ENCODE measurements around the gene MAN1C1.

MAN1C1 gene

DNA sequence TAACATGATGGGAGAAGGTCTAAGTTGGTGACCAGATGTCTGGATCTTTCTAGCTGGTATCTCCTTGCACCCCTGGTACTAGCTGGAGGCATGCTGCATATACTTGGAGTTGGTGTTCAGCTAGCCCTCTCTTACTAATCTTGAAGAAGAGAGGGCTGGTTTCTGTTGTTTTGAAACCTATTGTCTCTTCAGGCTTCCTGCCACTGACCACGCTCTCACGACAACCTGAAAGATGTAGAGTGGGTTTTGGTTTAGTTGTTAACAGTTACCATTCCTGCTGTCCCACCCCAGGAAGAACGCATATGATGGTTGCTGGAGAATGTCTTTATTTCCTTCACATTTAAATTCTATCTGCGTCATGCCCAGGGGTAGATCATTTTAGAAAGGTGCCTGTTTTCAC lies 3.6 kb downstream of the MAN1C1 start:
- peak; percentile 44 for DNase-seq (ENCODE audit: low read depth)
- no peak overlapping the region for H3K4me3 ChIP-seq (ENCODE audit: low read depth, low read length)
- TF ChIP-seq POLR2A (IDR thresholded peaks at IDR 0.05; ENCODE audit: extremely low read depth, insufficient read length) (no peak), MYC (IDR thresholded peaks at IDR 0.05; ENCODE audit: low read depth, low read length) (no peak)
- TF ChIP-seq, protein P1, sequence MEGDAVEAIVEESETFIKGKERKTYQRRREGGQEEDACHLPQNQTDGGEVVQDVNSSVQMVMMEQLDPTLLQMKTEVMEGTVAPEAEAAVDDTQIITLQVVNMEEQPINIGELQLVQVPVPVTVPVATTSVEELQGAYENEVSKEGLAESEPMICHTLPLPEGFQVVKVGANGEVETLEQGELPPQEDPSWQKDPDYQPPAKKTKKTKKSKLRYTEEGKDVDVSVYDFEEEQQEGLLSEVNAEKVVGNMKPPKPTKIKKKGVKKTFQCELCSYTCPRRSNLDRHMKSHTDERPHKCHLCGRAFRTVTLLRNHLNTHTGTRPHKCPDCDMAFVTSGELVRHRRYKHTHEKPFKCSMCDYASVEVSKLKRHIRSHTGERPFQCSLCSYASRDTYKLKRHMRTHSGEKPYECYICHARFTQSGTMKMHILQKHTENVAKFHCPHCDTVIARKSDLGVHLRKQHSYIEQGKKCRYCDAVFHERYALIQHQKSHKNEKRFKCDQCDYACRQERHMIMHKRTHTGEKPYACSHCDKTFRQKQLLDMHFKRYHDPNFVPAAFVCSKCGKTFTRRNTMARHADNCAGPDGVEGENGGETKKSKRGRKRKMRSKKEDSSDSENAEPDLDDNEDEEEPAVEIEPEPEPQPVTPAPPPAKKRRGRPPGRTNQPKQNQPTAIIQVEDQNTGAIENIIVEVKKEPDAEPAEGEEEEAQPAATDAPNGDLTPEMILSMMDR (IDR thresholded peaks at IDR 0.05; ENCODE audit: low read depth, low read length): no peak
- TF ChIP-seq, protein P2, sequence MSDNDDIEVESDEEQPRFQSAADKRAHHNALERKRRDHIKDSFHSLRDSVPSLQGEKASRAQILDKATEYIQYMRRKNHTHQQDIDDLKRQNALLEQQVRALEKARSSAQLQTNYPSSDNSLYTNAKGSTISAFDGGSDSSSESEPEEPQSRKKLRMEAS (IDR thresholded peaks at IDR 0.05; ENCODE audit: low read depth, low read length): no peak

DNA sequence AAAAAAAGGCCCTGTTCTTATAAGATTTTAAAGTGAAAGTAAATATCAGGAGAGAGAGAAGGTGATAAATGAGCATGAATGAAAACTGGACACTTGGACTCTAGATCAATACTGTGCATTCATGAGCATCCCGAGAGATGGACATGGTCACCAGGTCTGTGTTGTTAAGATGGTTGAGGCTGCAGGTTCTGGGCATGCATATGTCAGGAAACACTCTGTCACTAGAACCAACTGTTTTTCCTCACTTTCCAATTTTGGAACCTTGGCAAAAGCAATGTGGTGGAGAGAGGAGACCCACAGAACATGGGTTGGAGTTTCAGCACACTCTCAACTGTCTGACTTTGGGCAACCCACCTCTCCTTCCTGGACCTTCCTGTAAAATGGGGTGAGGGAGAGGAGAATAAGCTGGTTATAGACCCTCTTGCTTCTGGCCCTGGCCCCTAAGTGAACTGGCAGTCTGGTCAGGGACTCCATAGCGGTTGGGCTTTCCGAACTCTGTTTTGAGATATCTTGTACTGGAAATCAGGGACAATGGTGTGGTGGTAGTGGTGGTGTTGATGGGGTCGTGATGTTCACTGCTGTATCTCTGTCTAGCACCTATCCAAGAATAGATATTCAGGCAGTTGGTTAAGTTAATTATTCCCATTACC lies 4.2 kb downstream of the MAN1C1 start:
- TF ChIP-seq POLR2A (IDR thresholded peaks at IDR 0.05; ENCODE audit: extremely low read depth, insufficient read length) (no peak), MYC (IDR thresholded peaks at IDR 0.05; ENCODE audit: low read depth, low read length) (no peak)
- TF ChIP-seq, protein P1 (IDR thresholded peaks at IDR 0.05; ENCODE audit: low read depth, low read length): no peak
- TF ChIP-seq, protein P2 (IDR thresholded peaks at IDR 0.05; ENCODE audit: low read depth, low read length): no peak
- H3K4me3 ChIP-seq (ENCODE audit: low read depth, low read length): no peak overlapping the region

DNA sequence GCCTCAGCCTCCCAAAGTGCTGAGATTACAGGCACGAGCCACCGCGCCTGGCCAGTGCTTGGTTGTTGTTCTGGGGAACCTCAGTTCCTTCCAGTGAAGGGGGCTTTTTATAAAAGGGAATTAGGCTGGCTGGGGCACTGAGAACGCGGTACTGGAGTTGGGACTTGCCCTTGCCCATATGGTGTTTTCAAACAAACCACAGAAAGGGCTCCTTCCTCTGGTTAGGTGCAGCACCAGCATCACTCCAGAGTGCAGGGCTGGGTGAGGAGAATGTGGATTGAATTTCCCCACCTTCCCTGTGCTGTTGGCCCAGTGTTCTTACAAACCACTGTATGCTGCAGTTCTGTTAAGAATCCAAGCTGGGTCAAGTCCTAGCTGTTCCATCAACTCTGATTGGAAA lies 5.3 kb downstream of the MAN1C1 start:
- no peak overlapping the region for H3K4me3 ChIP-seq (ENCODE audit: low read depth, low read length)
- no peak for DNase-seq (ENCODE audit: low read depth)
- TF ChIP-seq, protein P2 (IDR thresholded peaks at IDR 0.05; ENCODE audit: low read depth, low read length): no peak
- TF ChIP-seq POLR2A (IDR thresholded peaks at IDR 0.05; ENCODE audit: extremely low read depth, insufficient read length) (no peak), MYC (IDR thresholded peaks at IDR 0.05; ENCODE audit: low read depth, low read length) (no peak)
- TF ChIP-seq, protein P1 (IDR thresholded peaks at IDR 0.05; ENCODE audit: low read depth, low read length): no peak

More for the DNA sequence above, 4.2 kb downstream of the MAN1C1 start:
- no peak for DNase-seq (ENCODE audit: low read depth)

DNA sequence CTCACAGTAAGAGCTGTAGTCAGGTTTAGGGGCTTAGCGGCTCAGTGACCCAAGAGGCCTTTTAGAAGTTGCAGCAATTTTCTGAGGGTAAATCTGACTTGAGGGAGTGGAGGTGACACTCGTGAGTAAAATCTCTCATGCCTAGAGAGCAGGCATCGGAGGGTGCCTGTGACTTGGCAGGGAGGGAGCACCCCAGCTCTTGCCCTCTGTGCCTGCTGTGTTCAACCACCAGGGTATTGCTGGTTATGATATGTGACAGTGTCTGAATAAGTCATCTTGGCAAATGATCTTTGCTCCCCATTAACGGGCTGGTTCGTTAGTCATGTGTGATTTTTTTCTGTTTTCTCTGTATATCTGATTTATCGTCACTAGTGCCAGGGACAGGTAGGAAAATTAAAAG lies 5.9 kb downstream of the MAN1C1 start:
- no peak overlapping the region for H3K4me3 ChIP-seq (ENCODE audit: low read depth, low read length)
- TF ChIP-seq POLR2A (IDR thresholded peaks at IDR 0.05; ENCODE audit: extremely low read depth, insufficient read length): no peak
- no peak for TF ChIP-seq MYC (IDR thresholded peaks at IDR 0.05; ENCODE audit: low read depth, low read length)
- TF ChIP-seq, protein P1 (IDR thresholded peaks at IDR 0.05; ENCODE audit: low read depth, low read length): no peak
- TF ChIP-seq, protein P2 (IDR thresholded peaks at IDR 0.05; ENCODE audit: low read depth, low read length): no peak
- no peak for DNase-seq (ENCODE audit: low read depth)

DNA sequence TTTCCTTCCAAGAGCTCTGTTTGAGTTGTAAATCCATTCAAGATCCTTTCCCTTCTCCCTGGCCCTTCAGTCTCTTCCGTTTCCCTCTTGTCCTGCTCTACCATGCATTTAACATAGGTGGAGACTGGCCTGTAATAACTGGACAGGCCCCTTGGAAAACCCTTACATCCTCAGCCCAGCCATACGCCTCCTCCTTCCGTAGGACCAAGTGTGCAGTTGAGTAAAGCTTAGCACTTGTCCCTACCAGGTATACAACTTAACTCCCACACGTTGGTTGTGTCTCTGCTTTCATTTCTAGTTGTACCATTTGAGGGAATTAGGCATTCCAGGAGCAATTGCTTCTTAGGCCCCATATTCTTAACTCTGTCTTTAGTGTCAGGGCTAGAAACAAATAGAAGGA lies 6.4 kb downstream of the MAN1C1 start:
- TF ChIP-seq, protein P2 (IDR thresholded peaks at IDR 0.05; ENCODE audit: low read depth, low read length): no peak
- TF ChIP-seq, protein P1 (IDR thresholded peaks at IDR 0.05; ENCODE audit: low read depth, low read length): no peak
- TF ChIP-seq MYC (IDR thresholded peaks at IDR 0.05; ENCODE audit: low read depth, low read length) (no peak), POLR2A (IDR thresholded peaks at IDR 0.05; ENCODE audit: extremely low read depth, insufficient read length) (no peak)
- DNase-seq (ENCODE audit: low read depth): no peak

More for the DNA sequence above, 6.4 kb downstream of the MAN1C1 start:
- no peak overlapping the region for H3K4me3 ChIP-seq (ENCODE audit: low read depth, low read length)

Measured in NB4 (cell line).